ENCODE results near the gene KNCN. TPM values are rescaled to one million over a fixed set of nuclear protein-coding genes. Genes with fewer than 3 reads are reported as not detected.
A peak's percentile ranks its signal among the peaks of the same experiment; 100 is the strongest.

The KNCN gene
- total RNA-seq, 2 donors from 2014 or later, result not detected

GRCh38 chr1:46576596-46576995 is 25.1 kb upstream of the KNCN start:
- WGBS, 2 experiments (ENCODE audit: insufficient coverage in 1 of 2, insufficient read length in 1 of 2), result 77 to 100% methylated on average over 5 to 6 of the region's 6 CpGs
- H3K27ac Mint-ChIP-seq, result no peak overlapping the region

GRCh38 chr1:46575778-46576177 is 24.3 kb upstream of the KNCN start:
- H3K36me3 ChIP-seq (ENCODE audit: control insufficient read depth, insufficient read depth, low read length), result peaks cover 23% of the 10 kb centered on the region
- no peaks in the 10 kb centered on the region for H3K27me3 ChIP-seq (ENCODE audit: control insufficient read depth, insufficient read depth, low read length, poor library complexity, severe bottlenecking)
- H3K36me3 Mint-ChIP-seq (ENCODE audit: low read depth), result peaks cover 17% of the 10 kb centered on the region
- TF ChIP-seq CTCF (conservative IDR thresholded peaks at IDR 0.05), result no peak
- no peak overlapping the region for H3K27ac ChIP-seq (ENCODE audit: low read depth, low read length)
- H3K4me3 ChIP-seq (ENCODE audit: low read length), result no peak overlapping the region
- H3K27me3 Mint-ChIP-seq (ENCODE audit: insufficient read depth), result no peaks in the 10 kb centered on the region
- H3K9me3 ChIP-seq (ENCODE audit: control insufficient read depth, low read length), result no peaks in the 10 kb centered on the region
- no peak overlapping the region for H3K4me3 Mint-ChIP-seq
- peak overlapping the region; percentile 11 for H3K27ac Mint-ChIP-seq
- H3K9ac ChIP-seq (ENCODE audit: extremely low read depth, low read length, poor library complexity, severe bottlenecking), result no peak overlapping the region
- no peak for DNase-seq
- peaks cover 8% of the 10 kb centered on the region for H3K4me1 ChIP-seq (ENCODE audit: control insufficient read depth, insufficient read depth, low read length)
- H3K4me1 Mint-ChIP-seq, result peaks cover 16% of the 10 kb centered on the region
- no peaks in the 10 kb centered on the region for H3K9me3 Mint-ChIP-seq
- WGBS, 2 experiments (ENCODE audit: insufficient coverage in 1 of 2, insufficient read length in 1 of 2), result 39 to 67% methylated on average over 1 to 3 of the region's 3 CpGs

More at GRCh38 chr1:46576596-46576995, 25.1 kb upstream of the KNCN start:
- Histone ChIP-seq H3K27ac (ENCODE audit: low read depth, low read length) (no peak overlapping the region), H3K4me3 (ENCODE audit: low read length) (no peak overlapping the region), H3K36me3 (ENCODE audit: control insufficient read depth, insufficient read depth, low read length) (peaks cover 29% of the 10 kb centered on the region), H3K27me3 (ENCODE audit: control insufficient read depth, insufficient read depth, low read length, poor library complexity, severe bottlenecking) (no peaks in the 10 kb centered on the region), H3K9me3 (ENCODE audit: control insufficient read depth, low read length) (no peaks in the 10 kb centered on the region), H3K9ac (ENCODE audit: extremely low read depth, low read length, poor library complexity, severe bottlenecking) (no peak overlapping the region), H3K4me1 (ENCODE audit: control insufficient read depth, insufficient read depth, low read length) (peaks cover 8% of the 10 kb centered on the region)
- Mint-ChIP-seq H3K9me3 (no peaks in the 10 kb centered on the region), H3K36me3 (ENCODE audit: low read depth) (peaks cover 22% of the 10 kb centered on the region), H3K4me3 (no peak overlapping the region), H3K27me3 (ENCODE audit: insufficient read depth) (no peaks in the 10 kb centered on the region), H3K4me1 (peaks cover 16% of the 10 kb centered on the region)
- no peak for DNase-seq
- TF ChIP-seq CTCF (conservative IDR thresholded peaks at IDR 0.05), result no peak

DNA sequence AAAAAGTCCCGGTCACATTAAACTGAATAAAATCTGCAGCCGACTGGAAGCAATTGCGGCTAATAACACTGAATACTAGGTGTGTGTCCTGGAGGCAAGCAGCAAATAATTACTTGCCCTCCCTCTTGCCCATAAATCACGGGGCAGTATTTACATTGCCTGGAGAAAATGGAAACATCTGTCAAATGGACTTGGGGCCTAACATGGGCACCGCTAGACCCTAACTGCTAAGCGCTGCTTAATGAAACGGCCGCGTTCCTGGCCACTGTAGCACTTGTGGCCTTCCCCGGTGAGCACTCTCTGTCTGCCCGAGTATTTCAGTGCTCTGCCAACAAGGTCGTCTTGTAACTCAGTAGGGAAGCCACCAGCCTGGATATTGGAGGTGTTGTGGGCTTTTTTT is 23.9 kb upstream of the KNCN start:
- no peaks in the 10 kb centered on the region for H3K27me3 ChIP-seq (ENCODE audit: control insufficient read depth, insufficient read depth, low read length, poor library complexity, severe bottlenecking)
- H3K9me3 Mint-ChIP-seq, result no peaks in the 10 kb centered on the region
- no peak overlapping the region for H3K4me3 Mint-ChIP-seq
- H3K36me3 ChIP-seq (ENCODE audit: control insufficient read depth, insufficient read depth, low read length), result peaks cover 18% of the 10 kb centered on the region
- H3K27ac Mint-ChIP-seq, result peak overlapping the region; percentile 11
- H3K9ac ChIP-seq (ENCODE audit: extremely low read depth, low read length, poor library complexity, severe bottlenecking), result no peak overlapping the region
- H3K4me1 ChIP-seq (ENCODE audit: control insufficient read depth, insufficient read depth, low read length), result peaks cover 8% of the 10 kb centered on the region
- H3K4me3 ChIP-seq (ENCODE audit: low read length), result no peak overlapping the region
- DNase-seq, result no peak
- TF ChIP-seq CTCF (conservative IDR thresholded peaks at IDR 0.05), result no peak
- peaks cover 12% of the 10 kb centered on the region for H3K36me3 Mint-ChIP-seq (ENCODE audit: low read depth)
- H3K27ac ChIP-seq (ENCODE audit: low read depth, low read length), result no peak overlapping the region
- no peaks in the 10 kb centered on the region for H3K9me3 ChIP-seq (ENCODE audit: control insufficient read depth, low read length)
- 79 to 90% methylated on average over 9 to 12 of the region's 12 CpGs for WGBS, 2 experiments (ENCODE audit: insufficient coverage in 1 of 2, insufficient read length in 1 of 2)
- H3K27me3 Mint-ChIP-seq (ENCODE audit: insufficient read depth), result no peaks in the 10 kb centered on the region
- peaks cover 16% of the 10 kb centered on the region for H3K4me1 Mint-ChIP-seq
